ENCODE data around the gene ALDH1L1. TPM values are rescaled to one million over a fixed set of nuclear protein-coding genes. Genes with fewer than 3 reads are reported as not detected.

ALDH1L1 gene
- total and polyA plus RNA-seq, 2 experiments from 2014 or later, result 1.0 to 1.3 TPM

DNA sequence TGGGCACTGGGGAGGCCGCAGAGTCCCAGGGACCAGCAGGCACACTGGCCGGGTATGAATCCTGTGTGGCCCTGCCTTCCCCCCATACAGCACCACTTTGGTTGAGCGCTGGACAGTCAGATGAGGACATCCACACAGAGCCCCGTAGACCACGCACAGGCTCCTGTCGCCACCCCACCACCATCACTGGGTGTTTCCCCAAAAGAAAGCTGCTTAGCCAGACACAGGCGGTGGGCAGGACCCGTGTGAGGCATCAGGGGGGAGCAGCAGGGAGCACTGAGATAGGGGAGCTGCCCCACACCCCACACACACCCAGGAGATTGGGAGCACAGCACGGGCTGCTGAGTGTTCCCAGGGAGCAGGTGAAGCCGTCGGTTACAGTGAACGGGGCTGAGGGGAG is 54.1 kb downstream of the ALDH1L1 start:
- Histone ChIP-seq H2AFZ (no peak overlapping the region), H3K27ac (ENCODE audit: low read depth) (no peak overlapping the region), H3K36me3 (ENCODE audit: insufficient read depth) (no peaks in the 10 kb centered on the region), H3K4me3 (no peak overlapping the region), H3K9me2 (ENCODE audit: insufficient read depth) (no peaks in the 10 kb centered on the region), H4K20me1 (replicated peaks; ENCODE audit: insufficient read depth) (no peaks in the 10 kb centered on the region), H3K4me1 (ENCODE audit: insufficient read depth) (no peaks in the 10 kb centered on the region; the same call in 1 of the 2 replicates), H3K27me3 (ENCODE audit: insufficient read depth) (no peaks in the 10 kb centered on the region), H3K79me2 (replicated peaks; ENCODE audit: insufficient read depth) (no peaks in the 10 kb centered on the region), H3F3A (replicated peaks; ENCODE audit: low read depth) (no peaks in the 10 kb centered on the region), H3K4me2 (no peak overlapping the region)
- no peak for TF ChIP-seq CTCF (conservative IDR thresholded peaks at IDR 0.05; ENCODE audit: low read depth in 2 of 2)
- TF ChIP-seq JUNB (IDR thresholded peaks at IDR 0.05; ENCODE audit: unreplicated experiment), result no peak
- TF ChIP-seq, protein P1, sequence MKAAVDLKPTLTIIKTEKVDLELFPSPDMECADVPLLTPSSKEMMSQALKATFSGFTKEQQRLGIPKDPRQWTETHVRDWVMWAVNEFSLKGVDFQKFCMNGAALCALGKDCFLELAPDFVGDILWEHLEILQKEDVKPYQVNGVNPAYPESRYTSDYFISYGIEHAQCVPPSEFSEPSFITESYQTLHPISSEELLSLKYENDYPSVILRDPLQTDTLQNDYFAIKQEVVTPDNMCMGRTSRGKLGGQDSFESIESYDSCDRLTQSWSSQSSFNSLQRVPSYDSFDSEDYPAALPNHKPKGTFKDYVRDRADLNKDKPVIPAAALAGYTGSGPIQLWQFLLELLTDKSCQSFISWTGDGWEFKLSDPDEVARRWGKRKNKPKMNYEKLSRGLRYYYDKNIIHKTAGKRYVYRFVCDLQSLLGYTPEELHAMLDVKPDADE (IDR thresholded peaks at IDR 0.05), result no peak
- TF ChIP-seq STAT1 (IDR thresholded peaks at IDR 0.05; ENCODE audit: unreplicated experiment), result no peak
- TF ChIP-seq ZNF331 (CRISPR knock-in tag; IDR thresholded peaks at IDR 0.05; ENCODE audit: low read depth), result no peak
- TF ChIP-seq EZH2phosphoT487 (IDR thresholded peaks at IDR 0.05; ENCODE audit: unreplicated experiment), result no peak
- no peak for TF ChIP-seq CREB1 (CRISPR knock-in tag; IDR thresholded peaks at IDR 0.05; ENCODE audit: low read depth)
- TF ChIP-seq, protein P2, sequence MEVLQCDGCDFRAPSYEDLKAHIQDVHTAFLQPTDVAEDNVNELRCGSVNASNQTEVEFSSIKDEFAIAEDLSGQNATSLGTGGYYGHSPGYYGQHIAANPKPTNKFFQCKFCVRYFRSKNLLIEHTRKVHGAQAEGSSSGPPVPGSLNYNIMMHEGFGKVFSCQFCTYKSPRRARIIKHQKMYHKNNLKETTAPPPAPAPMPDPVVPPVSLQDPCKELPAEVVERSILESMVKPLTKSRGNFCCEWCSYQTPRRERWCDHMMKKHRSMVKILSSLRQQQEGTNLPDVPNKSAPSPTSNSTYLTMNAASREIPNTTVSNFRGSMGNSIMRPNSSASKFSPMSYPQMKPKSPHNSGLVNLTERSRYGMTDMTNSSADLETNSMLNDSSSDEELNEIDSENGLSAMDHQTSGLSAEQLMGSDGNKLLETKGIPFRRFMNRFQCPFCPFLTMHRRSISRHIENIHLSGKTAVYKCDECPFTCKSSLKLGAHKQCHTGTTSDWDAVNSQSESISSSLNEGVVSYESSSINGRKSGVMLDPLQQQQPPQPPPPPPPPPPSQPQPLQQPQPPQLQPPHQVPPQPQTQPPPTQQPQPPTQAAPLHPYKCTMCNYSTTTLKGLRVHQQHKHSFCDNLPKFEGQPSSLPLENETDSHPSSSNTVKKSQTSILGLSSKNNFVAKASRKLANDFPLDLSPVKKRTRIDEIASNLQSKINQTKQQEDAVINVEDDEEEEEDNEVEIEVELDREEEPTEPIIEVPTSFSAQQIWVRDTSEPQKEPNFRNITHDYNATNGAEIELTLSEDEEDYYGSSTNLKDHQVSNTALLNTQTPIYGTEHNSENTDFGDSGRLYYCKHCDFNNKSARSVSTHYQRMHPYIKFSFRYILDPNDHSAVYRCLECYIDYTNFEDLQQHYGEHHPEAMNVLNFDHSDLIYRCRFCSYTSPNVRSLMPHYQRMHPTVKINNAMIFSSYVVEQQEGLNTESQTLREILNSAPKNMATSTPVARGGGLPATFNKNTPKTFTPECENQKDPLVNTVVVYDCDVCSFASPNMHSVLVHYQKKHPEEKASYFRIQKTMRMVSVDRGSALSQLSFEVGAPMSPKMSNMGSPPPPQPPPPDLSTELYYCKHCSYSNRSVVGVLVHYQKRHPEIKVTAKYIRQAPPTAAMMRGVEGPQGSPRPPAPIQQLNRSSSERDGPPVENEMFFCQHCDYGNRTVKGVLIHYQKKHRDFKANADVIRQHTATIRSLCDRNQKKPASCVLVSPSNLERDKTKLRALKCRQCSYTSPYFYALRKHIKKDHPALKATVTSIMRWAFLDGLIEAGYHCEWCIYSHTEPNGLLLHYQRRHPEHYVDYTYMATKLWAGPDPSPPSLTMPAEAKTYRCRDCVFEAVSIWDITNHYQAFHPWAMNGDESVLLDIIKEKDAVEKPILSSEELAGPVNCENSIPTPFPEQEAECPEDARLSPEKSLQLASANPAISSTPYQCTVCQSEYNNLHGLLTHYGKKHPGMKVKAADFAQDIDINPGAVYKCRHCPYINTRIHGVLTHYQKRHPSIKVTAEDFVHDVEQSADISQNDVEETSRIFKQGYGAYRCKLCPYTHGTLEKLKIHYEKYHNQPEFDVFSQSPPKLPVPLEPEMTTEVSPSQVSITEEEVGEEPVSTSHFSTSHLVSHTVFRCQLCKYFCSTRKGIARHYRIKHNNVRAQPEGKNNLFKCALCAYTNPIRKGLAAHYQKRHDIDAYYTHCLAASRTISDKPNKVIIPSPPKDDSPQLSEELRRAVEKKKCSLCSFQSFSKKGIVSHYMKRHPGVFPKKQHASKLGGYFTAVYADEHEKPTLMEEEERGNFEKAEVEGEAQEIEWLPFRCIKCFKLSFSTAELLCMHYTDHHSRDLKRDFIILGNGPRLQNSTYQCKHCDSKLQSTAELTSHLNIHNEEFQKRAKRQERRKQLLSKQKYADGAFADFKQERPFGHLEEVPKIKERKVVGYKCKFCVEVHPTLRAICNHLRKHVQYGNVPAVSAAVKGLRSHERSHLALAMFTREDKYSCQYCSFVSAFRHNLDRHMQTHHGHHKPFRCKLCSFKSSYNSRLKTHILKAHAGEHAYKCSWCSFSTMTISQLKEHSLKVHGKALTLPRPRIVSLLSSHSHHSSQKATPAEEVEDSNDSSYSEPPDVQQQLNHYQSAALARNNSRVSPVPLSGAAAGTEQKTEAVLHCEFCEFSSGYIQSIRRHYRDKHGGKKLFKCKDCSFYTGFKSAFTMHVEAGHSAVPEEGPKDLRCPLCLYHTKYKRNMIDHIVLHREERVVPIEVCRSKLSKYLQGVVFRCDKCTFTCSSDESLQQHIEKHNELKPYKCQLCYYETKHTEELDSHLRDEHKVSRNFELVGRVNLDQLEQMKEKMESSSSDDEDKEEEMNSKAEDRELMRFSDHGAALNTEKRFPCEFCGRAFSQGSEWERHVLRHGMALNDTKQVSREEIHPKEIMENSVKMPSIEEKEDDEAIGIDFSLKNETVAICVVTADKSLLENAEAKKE (CRISPR knock-in tag; IDR thresholded peaks at IDR 0.05), result no peak
- no peak for TF ChIP-seq EZH2 (IDR thresholded peaks at IDR 0.05; ENCODE audit: low read depth, unreplicated experiment)
- no peak for TF ChIP-seq POLR2AphosphoS5 (IDR thresholded peaks at IDR 0.05; ENCODE audit: low read depth)
- no peak for TF ChIP-seq ZNF114 (CRISPR knock-in tag; IDR thresholded peaks at IDR 0.05)
- no peak for TF ChIP-seq NANOG (IDR thresholded peaks at IDR 0.05; ENCODE audit: borderline replicate concordance)
- no peak for TF ChIP-seq REST (IDR thresholded peaks at IDR 0.05; ENCODE audit: unreplicated experiment)
- peaks cover 12% of the 10 kb centered on the region for H3K27me3 Mint-ChIP-seq (ENCODE audit: insufficient read depth, low read depth, poor library complexity)
- ATAC-seq, result no peak
- no peaks in the 10 kb centered on the region for H3K36me3 Mint-ChIP-seq (ENCODE audit: low read depth)
- peaks cover 20% of the 10 kb centered on the region for H3K4me1 Mint-ChIP-seq
- H3K27ac Mint-ChIP-seq, result no peak overlapping the region
- no peak overlapping the region for H3K4me3 Mint-ChIP-seq
- no peaks in the 10 kb centered on the region for H3K9me3 Mint-ChIP-seq
- no peak for DNase-seq (ENCODE audit: low spot score)
